Endothelial cell of umbilical vein (primary cell): ENCODE results near the gene ENAH. TPM values are rescaled to one million over a fixed set of nuclear protein-coding genes. Genes with fewer than 3 reads are reported as not detected.

ENCODE experiments used
- BruUV-seq: library from RNA; stranded (reverse); fragments of 400-500 nt; replicated peaks from 2 replicates; lab custom pipeline; 2021; lab: Mats Ljungman, UMichigan
- CTCF ChIA-PET: fragments of 300-600, 350-600 bp; sonication (Branson Sonifier 250); formaldehyde crosslinking; loops from one replicate; lab custom pipeline; 2021; ENCODE audit warnings: antibody characterized with exemption, inconsistent platforms; lab: Charles Lee
- POLR2A ChIA-PET: fragments of 300-600, 350-600 bp; sonication (Branson Sonifier 250); formaldehyde crosslinking; loops from one replicate; lab custom pipeline; 2021; ENCODE audit warnings: antibody characterized with exemption, inconsistent platforms; lab: Charles Lee
- DNase-seq: peaks from one replicate; pipeline ENCODE4 v3.0.0-alpha.2; 2011; ENCODE audit warnings: low read depth, low spot score
- FAIRE-seq: peaks from 2 replicates; lab custom pipeline; 2011; peaks lifted over from hg19 to GRCh38; lab: Jason Lieb, UNC
- H2AFZ ChIP-seq: 2 replicates; pipeline ENCODE4 v1.6.0; 2012; ENCODE audit warnings: low read depth, low read length, control low read depth, inconsistent platforms
- H3K27ac ChIP-seq: 2 replicates; pipeline ENCODE4 v1.5.1; 2011; ENCODE audit warnings: low read depth, mild to moderate bottlenecking, control low read depth, low read length, moderate library complexity; ENCODE audit not compliant: insufficient read depth
- H3K27me3 ChIP-seq, 2 experiments: 2 replicates each; pipeline versions ENCODE4 v1.6.0 to v1.6.1; 2011; ENCODE audit warnings: low read length in 2 of 2, mixed read lengths in 1 of 2; ENCODE audit not compliant: control insufficient read depth in 2 of 2, insufficient read depth in 2 of 2
- H3K36me3 ChIP-seq, 2 experiments: 2 replicates in 1 of 2; 3 replicates in 1 of 2; pipeline ENCODE4 v1.5.1; 2011; ENCODE audit warnings: low read length in 2 of 2, mild to moderate bottlenecking in 1 of 2, moderate library complexity in 1 of 2; ENCODE audit not compliant: control insufficient read depth in 2 of 2, insufficient read depth in 2 of 2; ENCODE audit errors: extremely low read depth in 1 of 2
- H3K4me1 ChIP-seq: 3 replicates; pipeline ENCODE4 v1.5.1; 2011; ENCODE audit warnings: mild to moderate bottlenecking, low read length; ENCODE audit not compliant: control insufficient read depth, insufficient read depth; ENCODE audit errors: extremely low read depth
- H3K4me2 ChIP-seq: 2 replicates; pipeline ENCODE4 v1.6.1; 2011; ENCODE audit warnings: low read length, control low read depth, mixed read lengths; ENCODE audit not compliant: insufficient read depth
- H3K4me3 ChIP-seq, 3 experiments: fragments of 200-600 bp in 1 of 3; sonication (generic), shearing (Covaris generic) in 1 of 3; replicated peaks in 1 of 3; 2 replicates each; pipeline ENCODE4 v1.5.1; 2011 to 2016; ENCODE audit warnings: control low read depth in 3 of 3, low read length in 3 of 3, mild to moderate bottlenecking in 2 of 3, inconsistent platforms in 1 of 3, low read depth in 1 of 3, moderate library complexity in 1 of 3; ENCODE audit not compliant: insufficient read depth in 1 of 3
- H3K79me2 ChIP-seq: 2 replicates; pipeline ENCODE4 v1.6.0; 2012; ENCODE audit warnings: low read length, inconsistent platforms; ENCODE audit not compliant: control insufficient read depth, insufficient read depth
- H3K9ac ChIP-seq: replicated peaks from 2 replicates; pipeline ENCODE3; 2011; ENCODE audit warnings: low read length, control low read depth; ENCODE audit not compliant: insufficient read depth; ENCODE audit errors: extremely low read depth
- H3K9me1 ChIP-seq: replicated peaks from 3 replicates; pipeline ENCODE4 v1.6.0; 2011; ENCODE audit warnings: mild to moderate bottlenecking, low read length; ENCODE audit not compliant: control insufficient read depth, insufficient read depth; ENCODE audit errors: extremely low read depth
- H3K9me3 ChIP-seq: replicated peaks from 2 replicates; pipeline ENCODE4 v1.5.1; 2012; ENCODE audit warnings: low read length, inconsistent platforms; ENCODE audit not compliant: control insufficient read depth, insufficient read depth
- H4K20me1 ChIP-seq: replicated peaks from 2 replicates; pipeline ENCODE3; 2011; ENCODE audit warnings: mild to moderate bottlenecking, low read length; ENCODE audit not compliant: control insufficient read depth, insufficient read depth; ENCODE audit errors: extremely low read depth
- EZH2 ChIP-seq: IDR thresholded peaks from 2 replicates; pipeline ENCODE4 v1.6.1; 2012; ENCODE audit warnings: borderline replicate concordance, low read depth, mild to moderate bottlenecking, moderate library complexity, low read length, inconsistent platforms; ENCODE audit not compliant: severe bottlenecking
- FOS ChIP-seq: IDR thresholded peaks from 2 replicates; pipeline ENCODE4 v1.6.1; 2011; ENCODE audit warnings: mild to moderate bottlenecking, low read length, moderate library complexity, borderline replicate concordance; ENCODE audit not compliant: insufficient read depth
- GATA2 ChIP-seq: IDR thresholded peaks from 2 replicates; pipeline ENCODE4 v1.7.0; 2011; ENCODE audit warnings: low read depth, mild to moderate bottlenecking, moderate library complexity, mixed read lengths, low read length; ENCODE audit not compliant: insufficient read length, insufficient read depth
- JUN ChIP-seq: IDR thresholded peaks from 2 replicates; pipeline ENCODE4 v1.6.1; 2011; ENCODE audit warnings: borderline replicate concordance, low read depth; ENCODE audit not compliant: insufficient read length, insufficient read depth
- MYC ChIP-seq: IDR thresholded peaks from one replicate; pipeline ENCODE4 v1.6.1; 2011; ENCODE audit warnings: mild to moderate bottlenecking, low read depth, low read length
- POLR2A ChIP-seq: IDR thresholded peaks from 2 replicates; pipeline ENCODE4 v1.6.1; 2012; ENCODE audit warnings: low read depth, mild to moderate bottlenecking, control low read depth, low read length
- POLR2AphosphoS5 ChIP-seq: IDR thresholded peaks from 2 replicates; pipeline ENCODE4 v1.6.1; 2012; ENCODE audit warnings: low read depth, mild to moderate bottlenecking, control low read depth, low read length, moderate library complexity; ENCODE audit not compliant: insufficient read depth
- dilution Hi-C: fragments of 300-500 bp; cut with MboI; formaldehyde crosslinking; loops from one replicate; pipeline ENCODE4 v1.15.0; 2019; ENCODE audit warnings: low sequenced_read_pairs; ENCODE audit not compliant: extremely low pct_ligation_motif_present
- intact Hi-C: fragments of 100-400 bp; cut with micrococcal nuclease; formaldehyde crosslinking; loops from one replicate; pipeline ENCODE4 v1.10.0; 2022
- polyA plus RNA-seq, 4 experiments: library from polyadenylated mRNA; depleted of rRNA in 3 of 4; stranded (reverse) in 3 of 4; unstranded in 1 of 4; fragments of >200 nt; gene quantifications; 2 replicates each; pipeline versions ENCODE4 v1.2.1 to v1.2.3, GENCODE V29; 2011 to 2012; ENCODE audit warnings: missing spikeins in 1 of 4
- total RNA-seq: library from RNA; stranded (reverse); gene quantifications from 2 replicates; pipeline ENCODE4 v1.2.3, GENCODE V29; 2021
- TF ChIP-seq, protein P1 (sequence below): IDR thresholded peaks from 2 replicates; pipeline ENCODE4 v1.6.1; 2011; ENCODE audit not compliant: insufficient read depth, insufficient read length

The ENAH gene
- total and polyA plus RNA-seq, 2 donors (not counting 3 experiments of a cell fraction or from before 2014, with no cell fraction given), result 19.9 to 95.6 TPM

GRCh38 chr1:225532240-225532944, 120.5 kb downstream of the ENAH start:
- H3K27me3 ChIP-seq, result no peaks in the 10 kb centered on the region
- no peak overlapping the region for H3K4me3 ChIP-seq
- BruUV-seq, result no TSS peak
- intact Hi-C loops, result no loop called here
- ChIA-PET CTCF (no interaction called here), POLR2A (no interaction called here)
- DNase-seq, result no peak
- no peaks in the 10 kb centered on the region for H3K4me1 ChIP-seq
- no peaks in the 10 kb centered on the region for H4K20me1 ChIP-seq
- H3K9ac ChIP-seq, result no peak overlapping the region
- no peaks in the 10 kb centered on the region for H3K36me3 ChIP-seq
- H2AFZ ChIP-seq, result no peak overlapping the region
- H3K9me1 ChIP-seq, result no peaks in the 10 kb centered on the region
- no peak for FAIRE-seq
- H3K9me3 ChIP-seq, result no peaks in the 10 kb centered on the region
- TF ChIP-seq POLR2A, result no peak
- TF ChIP-seq GATA2, result no peak
- TF ChIP-seq MYC, result no peak
- no peak for TF ChIP-seq POLR2AphosphoS5
- no peak for TF ChIP-seq JUN
- TF ChIP-seq, protein P1, sequence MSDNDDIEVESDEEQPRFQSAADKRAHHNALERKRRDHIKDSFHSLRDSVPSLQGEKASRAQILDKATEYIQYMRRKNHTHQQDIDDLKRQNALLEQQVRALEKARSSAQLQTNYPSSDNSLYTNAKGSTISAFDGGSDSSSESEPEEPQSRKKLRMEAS, result no peak
- TF ChIP-seq FOS, result no peak
- no peak for TF ChIP-seq EZH2
- H3K4me2 ChIP-seq, result no peak overlapping the region
- peaks cover 3% of the 10 kb centered on the region for H3K79me2 ChIP-seq
- dilution Hi-C loops, result no loop called here
- H3K27ac ChIP-seq, result no peak overlapping the region
